Activated CD4-positive, alpha-beta memory T cell treated with anti-CD3 and anti-CD28 coated beads for 36 hours (primary cell): ENCODE measurements around the gene MYL5. TPM values are rescaled to one million over a fixed set of nuclear protein-coding genes. Genes with fewer than 3 reads are reported as not detected.
"Not testable (repeated sequence)": the region's sequence is repeated elsewhere in the genome, so short reads cannot be mapped to it uniquely, and the experiment has no call there.

ENCODE experiments used
- CTCF ChIA-PET: fragments of 350-600 bp; sonication (Branson Sonifier 250); formaldehyde crosslinking; loops from one replicate; lab custom pipeline; 2021; ENCODE audit warnings: antibody characterized with exemption, inconsistent platforms; lab: Charles Lee
- POLR2A ChIA-PET: fragments of 350-600 bp; sonication (Branson Sonifier 250); formaldehyde crosslinking; loops from one replicate; lab custom pipeline; 2021; ENCODE audit warnings: antibody characterized with exemption; lab: Charles Lee
- DNase-seq: peaks from one replicate; pipeline ENCODE4 v3.0.0-alpha.2; 2020
- H3K27ac Mint-ChIP-seq: one replicate; pipeline ENCODE4 v1.8.0; 2021; ENCODE audit warnings: mixed read lengths
- H3K27me3 Mint-ChIP-seq: one replicate; pipeline ENCODE4 v1.8.0; 2021; ENCODE audit warnings: mixed read lengths
- H3K36me3 Mint-ChIP-seq: one replicate; pipeline ENCODE4 v1.8.0; 2021; ENCODE audit warnings: mixed read lengths
- H3K4me1 Mint-ChIP-seq: one replicate; pipeline ENCODE4 v1.8.0; 2021; ENCODE audit warnings: low read depth, mixed read lengths
- H3K4me3 Mint-ChIP-seq: one replicate; pipeline ENCODE4 v1.8.0; 2021; ENCODE audit warnings: mild to moderate bottlenecking, mixed read lengths
- H3K9me3 Mint-ChIP-seq: one replicate; pipeline ENCODE4 v1.8.0; 2021; ENCODE audit warnings: mixed read lengths
- intact Hi-C: fragments of 100-400 bp; cut with micrococcal nuclease; formaldehyde crosslinking; loops from one replicate; pipeline ENCODE4 v1.15.1; 2023
- total RNA-seq, 2 experiments: library from RNA; stranded (reverse); gene quantifications; one replicate each; pipeline ENCODE4 v1.2.3, GENCODE V29; 2021

Gene MYL5
- total RNA-seq, 2 experiments from 2014 or later: 12.4 to 13.0 TPM

DNA sequence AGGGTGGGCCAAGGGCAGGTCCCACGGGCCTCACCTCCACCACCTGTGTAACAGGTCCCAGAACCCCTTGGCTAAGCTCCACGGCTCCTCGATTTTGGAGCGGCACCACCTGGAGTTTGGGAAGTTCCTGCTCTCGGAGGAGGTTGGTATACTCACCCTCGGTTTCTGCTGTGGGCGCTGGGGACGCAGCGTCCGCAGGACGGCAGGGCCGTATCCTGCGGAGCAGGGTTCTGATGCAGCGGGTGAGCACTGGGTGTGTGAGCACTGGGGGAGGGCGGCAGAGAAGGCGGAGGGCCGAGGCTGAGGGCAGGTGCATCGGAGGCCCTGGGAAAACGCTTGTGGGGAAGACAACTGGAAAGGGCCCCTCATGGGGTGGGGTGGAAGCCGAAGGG is 11.3 kb upstream of the MYL5 start:
- intact Hi-C loops: no loop called here
- Mint-ChIP-seq H3K27ac (peak overlapping the region; percentile 51), H3K27me3 (no peaks in the 10 kb centered on the region), H3K36me3 (peaks cover 5% of the 10 kb centered on the region), H3K4me1 (peaks cover 12% of the 10 kb centered on the region), H3K9me3 (no peaks in the 10 kb centered on the region), H3K4me3 (peak overlapping the region; percentile 74)
- no peak for DNase-seq
- POLR2A ChIA-PET: interaction anchor here (2.7 kb wide), 1 partner anchor 11 kb away, joined by 16 read pairs; the partner anchor contains the start of genes ATP5ME and MYL5
- CTCF ChIA-PET: no interaction called here

DNA sequence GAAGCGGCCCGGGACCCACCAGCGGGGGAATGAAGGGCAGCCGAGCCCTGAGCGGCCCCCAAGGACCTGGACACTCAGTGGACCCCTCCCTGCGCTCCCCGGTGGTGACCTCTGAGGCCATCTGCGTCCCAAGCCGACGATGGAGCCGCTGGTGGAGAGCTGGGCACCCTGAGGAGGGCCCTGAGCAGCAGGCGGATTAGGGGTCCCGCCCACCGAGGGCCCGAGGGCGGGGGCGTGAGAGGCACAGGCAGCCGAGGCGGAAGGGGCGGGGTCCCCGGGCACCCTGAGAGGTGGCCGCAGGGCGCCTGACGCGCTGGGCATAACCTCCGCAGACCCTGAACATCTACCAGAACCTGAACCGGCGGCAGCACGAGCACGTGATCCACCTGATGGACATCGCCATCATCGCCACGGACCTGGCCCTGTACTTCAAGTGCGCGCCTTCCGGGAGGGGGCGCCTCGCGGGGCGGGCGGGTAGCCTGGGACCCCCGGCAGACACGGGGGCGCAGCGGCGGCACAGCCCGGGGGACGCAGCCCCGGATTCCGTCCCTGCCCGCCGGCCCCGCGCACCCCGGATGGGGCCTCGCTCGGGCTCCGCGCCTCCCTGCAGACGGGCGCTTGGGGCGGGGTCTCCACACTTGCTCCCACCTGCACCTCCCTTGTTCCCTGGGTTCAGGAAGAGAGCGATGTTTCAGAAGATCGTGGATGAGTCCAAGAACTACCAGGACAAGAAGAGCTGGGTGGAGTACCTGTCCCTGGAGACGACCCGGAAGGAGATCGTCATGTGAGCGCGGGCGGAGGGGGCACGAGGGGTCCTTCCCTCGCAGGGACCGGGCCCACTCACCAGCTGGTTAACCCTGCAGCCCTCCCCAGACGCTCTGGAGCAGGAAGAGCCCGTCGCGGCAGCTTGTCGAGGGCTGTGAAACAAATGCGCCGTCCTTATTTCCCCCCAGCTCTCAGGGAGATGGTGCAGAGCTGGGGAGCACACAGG is 10.6 kb upstream of the MYL5 start:
- ChIA-PET POLR2A (interaction anchor here (2.7 kb wide), 1 partner anchor 10 kb away, joined by 16 read pairs; the partner anchor contains the start of genes ATP5ME and MYL5), CTCF (interaction anchor here (1.1 to 1.6 kb wide), 2 partner anchors 10 to 16 kb away, joined by 4 to 12 read pairs; partner anchors contain the start of genes ATP5ME and MYL5)
- peaks cover 12% of the 10 kb centered on the region for H3K4me1 Mint-ChIP-seq
- H3K27ac Mint-ChIP-seq: peak overlapping the region; percentile 82
- H3K9me3 Mint-ChIP-seq: no peaks in the 10 kb centered on the region
- H3K27me3 Mint-ChIP-seq: no peaks in the 10 kb centered on the region
- peak overlapping the region; percentile 83 for H3K4me3 Mint-ChIP-seq
- intact Hi-C loops: loop anchor here (1.0 kb wide), 1 partner anchor 11 kb away; the partner anchor contains the start of genes ATP5ME and MYL5
- DNase-seq: peak; percentile 82
- H3K36me3 Mint-ChIP-seq: peaks cover 5% of the 10 kb centered on the region

DNA sequence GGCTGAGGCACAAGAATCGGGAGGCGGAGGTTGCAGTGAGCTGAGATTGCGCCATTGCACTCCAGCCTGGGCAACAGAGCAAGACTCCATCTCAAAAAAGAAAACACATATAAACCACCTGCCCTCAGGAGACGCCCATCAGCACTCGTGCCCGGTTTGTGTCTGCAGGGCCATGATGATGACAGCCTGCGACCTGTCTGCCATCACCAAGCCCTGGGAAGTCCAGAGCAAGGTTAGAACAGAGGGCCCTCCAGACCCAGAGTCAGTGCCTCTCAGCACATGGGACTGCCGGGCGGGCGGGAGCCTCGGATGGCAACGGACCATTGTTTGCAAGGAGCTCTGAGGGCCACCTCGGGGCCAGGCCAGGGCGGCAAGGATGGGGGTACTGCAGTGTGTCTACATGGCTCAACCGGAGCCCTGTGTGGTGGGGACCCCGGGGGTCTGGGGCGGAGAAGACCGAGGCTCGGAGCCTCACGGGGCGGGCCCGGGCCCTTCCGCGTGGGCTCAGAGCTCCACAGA is 9.6 kb upstream of the MYL5 start:
- peaks cover 12% of the 10 kb centered on the region for H3K4me1 Mint-ChIP-seq
- H3K27me3 Mint-ChIP-seq: no peaks in the 10 kb centered on the region
- H3K9me3 Mint-ChIP-seq: no peaks in the 10 kb centered on the region
- ChIA-PET CTCF (interaction anchor here (0.6 to 1.6 kb wide), 2 partner anchors 9 to 63 kb away, joined by 3 to 12 read pairs; partner anchors contain the start of genes ATP5ME and MYL5), POLR2A (interaction anchor here (2.7 kb wide), 1 partner anchor 9 kb away, joined by 16 read pairs; the partner anchor contains the start of genes ATP5ME and MYL5)
- intact Hi-C loops: loop anchor here (1.0 kb wide), 1 partner anchor 10 kb away; the partner anchor contains the start of genes ATP5ME and MYL5
- H3K4me3 Mint-ChIP-seq: peak overlapping the region; percentile 83
- H3K36me3 Mint-ChIP-seq: peaks cover 5% of the 10 kb centered on the region
- H3K27ac Mint-ChIP-seq: no peak overlapping the region
- DNase-seq: no peak

DNA sequence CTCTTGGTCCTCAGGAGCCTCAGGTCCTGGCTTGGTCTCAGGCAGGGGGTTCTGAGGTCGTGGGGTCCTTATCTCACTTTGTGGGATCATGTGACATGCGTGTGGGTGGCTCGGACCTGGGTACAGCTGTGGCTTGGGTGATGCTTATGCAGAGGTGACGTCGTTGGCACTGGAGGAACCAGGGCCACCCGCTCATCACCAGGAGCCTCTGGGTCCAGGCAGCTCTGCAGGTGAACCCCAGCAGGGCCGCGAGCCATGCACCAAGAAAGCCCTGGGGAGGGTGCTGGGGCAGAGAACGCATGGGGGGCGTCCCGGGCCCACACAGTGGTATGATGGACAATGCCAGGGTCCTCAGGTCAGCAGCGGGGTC is 9.0 kb upstream of the MYL5 start:
- POLR2A ChIA-PET: no interaction called here
- peak overlapping the region; percentile 83 for H3K4me3 Mint-ChIP-seq
- H3K9me3 Mint-ChIP-seq: no peaks in the 10 kb centered on the region
- H3K36me3 Mint-ChIP-seq: peaks cover 3% of the 10 kb centered on the region
- no peak for DNase-seq
- no peak overlapping the region for H3K27ac Mint-ChIP-seq
- peaks cover 12% of the 10 kb centered on the region for H3K4me1 Mint-ChIP-seq
- CTCF ChIA-PET: interaction anchor here (1.6 kb wide), 1 partner anchor 8 kb away, joined by 12 read pairs; the partner anchor contains the start of genes ATP5ME and MYL5
- intact Hi-C loops: no loop called here
- no peaks in the 10 kb centered on the region for H3K27me3 Mint-ChIP-seq

DNA sequence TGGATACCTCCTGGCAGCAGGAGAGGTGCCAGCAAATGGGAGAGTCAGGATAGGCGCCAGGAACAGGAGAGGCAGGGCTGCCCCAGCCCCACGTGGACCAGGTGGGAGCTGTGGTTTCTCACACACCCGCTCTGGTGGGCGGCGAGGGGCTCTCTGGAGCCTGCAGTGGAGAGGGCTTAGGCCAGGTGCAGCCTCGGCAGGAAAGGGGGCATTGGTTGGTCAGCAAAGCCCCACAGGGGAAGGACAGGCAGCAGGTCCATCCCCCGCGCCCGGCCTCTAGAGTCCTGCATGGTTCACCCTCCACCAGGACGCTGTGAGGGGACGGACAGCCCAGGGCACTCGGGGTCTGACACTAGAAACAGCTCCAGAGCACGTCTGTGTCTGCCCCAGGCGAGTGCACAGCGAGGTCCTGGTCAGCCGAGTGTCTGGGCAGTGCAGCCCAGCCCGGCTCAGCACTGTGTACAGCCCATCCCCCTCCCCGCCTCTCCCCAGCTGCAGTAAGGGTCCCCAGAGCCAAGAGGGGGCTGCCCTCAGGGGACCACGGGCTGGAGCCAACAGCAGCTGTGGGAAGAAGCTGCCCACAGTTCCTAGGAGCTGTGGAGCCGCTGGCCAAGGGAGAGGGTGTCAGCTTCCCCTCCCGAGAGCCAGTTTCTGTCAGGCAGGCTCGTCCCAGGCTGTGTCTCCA is 8.4 kb upstream of the MYL5 start:
- no peak overlapping the region for H3K4me3 Mint-ChIP-seq
- CTCF ChIA-PET: interaction anchor here (0.9 kb wide), 1 partner anchor 77 kb away, joined by 3 read pairs; no protein-coding TSS in a partner anchor

DNA sequence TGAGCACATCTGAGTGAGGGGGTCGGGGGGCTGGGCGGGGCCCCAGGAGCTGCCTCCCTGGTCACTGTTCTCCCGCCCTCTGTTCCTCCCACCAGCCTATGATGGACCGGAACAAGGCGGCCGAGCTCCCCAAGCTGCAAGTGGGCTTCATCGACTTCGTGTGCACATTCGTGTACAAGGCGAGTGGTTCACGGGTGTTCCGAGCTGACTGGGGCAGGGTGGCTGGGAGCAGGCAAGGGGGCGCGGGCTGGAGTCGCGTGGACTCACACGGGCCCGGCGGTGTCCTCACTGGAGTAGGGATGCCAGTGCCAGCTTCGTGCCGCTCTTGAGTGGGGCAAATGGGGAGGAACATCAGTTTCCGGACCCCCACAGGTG is 7.9 kb upstream of the MYL5 start:
- Mint-ChIP-seq H3K36me3 (peaks cover 10% of the 10 kb centered on the region), H3K9me3 (no peaks in the 10 kb centered on the region), H3K4me3 (no peak overlapping the region), H3K27me3 (no peaks in the 10 kb centered on the region), H3K4me1 (peaks cover 12% of the 10 kb centered on the region), H3K27ac (no peak overlapping the region)
- ChIA-PET CTCF (interaction anchor here (0.9 kb wide), 1 partner anchor 76 kb away, joined by 3 read pairs; no protein-coding TSS in a partner anchor), POLR2A (no interaction called here)
- intact Hi-C loops: no loop called here
- no peak for DNase-seq

More for the DNA sequence above, 8.4 kb upstream of the MYL5 start:
- intact Hi-C loops: no loop called here
- Mint-ChIP-seq H3K4me1 (peaks cover 12% of the 10 kb centered on the region), H3K36me3 (peaks cover 5% of the 10 kb centered on the region), H3K27ac (no peak overlapping the region), H3K27me3 (no peaks in the 10 kb centered on the region), H3K9me3 (no peaks in the 10 kb centered on the region)
- DNase-seq: no peak
- POLR2A ChIA-PET: no interaction called here

DNA sequence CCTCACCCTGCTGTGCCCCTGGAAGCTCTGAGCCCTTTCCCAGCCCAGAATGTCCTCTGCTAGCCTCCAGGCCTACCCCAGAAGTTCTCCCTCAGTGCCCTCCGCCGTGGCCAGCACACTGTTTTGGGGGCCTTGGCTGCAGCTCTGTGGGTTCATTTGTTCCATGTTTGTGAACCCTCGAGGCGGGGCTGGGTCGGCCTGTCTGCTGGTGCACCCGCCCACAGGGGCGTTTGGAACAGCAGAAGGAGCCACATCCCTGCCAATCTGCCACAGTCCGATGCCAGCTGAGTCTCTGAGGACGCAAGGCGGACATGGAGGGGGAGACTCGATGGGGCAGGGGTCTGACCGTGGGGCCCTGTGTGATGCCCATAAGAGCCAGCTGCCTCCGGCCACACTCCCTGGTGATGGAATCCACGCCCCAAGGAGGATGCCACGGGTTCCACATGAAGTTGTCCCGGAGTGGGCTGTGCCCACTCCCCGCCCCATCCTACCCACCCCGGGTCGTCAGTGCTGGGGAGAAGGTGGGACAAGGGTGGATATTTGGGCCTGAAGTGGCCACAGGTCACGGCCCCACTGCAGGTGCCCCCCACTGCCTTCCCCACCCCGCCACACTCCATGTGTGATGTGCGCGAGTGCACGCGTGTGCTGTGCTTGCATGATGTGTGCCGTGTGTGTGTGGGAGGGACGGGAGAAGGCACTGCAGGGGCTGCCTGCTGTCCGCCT is 7.4 kb upstream of the MYL5 start:
- intact Hi-C loops: no loop called here
- no peak for DNase-seq
- Mint-ChIP-seq H3K4me1 (peaks cover 12% of the 10 kb centered on the region), H3K4me3 (no peak overlapping the region), H3K27me3 (no peaks in the 10 kb centered on the region), H3K9me3 (no peaks in the 10 kb centered on the region), H3K36me3 (peaks cover 13% of the 10 kb centered on the region), H3K27ac (no peak overlapping the region)
- ChIA-PET CTCF (interaction anchor here (0.9 kb wide), 1 partner anchor 76 kb away, joined by 3 read pairs; no protein-coding TSS in a partner anchor), POLR2A (no interaction called here)

DNA sequence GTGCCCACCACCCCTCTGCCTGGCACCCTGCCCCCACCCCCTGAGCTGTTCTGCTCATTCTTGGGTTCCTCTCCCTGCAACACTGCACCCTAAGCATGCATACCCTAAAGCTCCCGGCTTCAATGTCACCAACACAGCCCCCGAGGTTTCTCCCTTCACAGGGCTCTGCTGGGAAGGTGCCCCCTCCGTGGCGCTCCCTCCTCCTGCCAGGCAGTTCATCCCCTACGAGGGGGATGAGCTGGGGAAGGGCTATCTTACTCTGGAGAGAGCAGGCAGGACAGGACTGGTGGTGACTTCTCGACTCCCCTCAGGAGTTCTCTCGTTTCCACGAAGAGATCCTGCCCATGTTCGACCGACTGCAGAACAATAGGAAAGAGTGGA is 6.8 kb upstream of the MYL5 start:
- H3K4me1 Mint-ChIP-seq: peaks cover 12% of the 10 kb centered on the region
- CTCF ChIA-PET: no interaction called here
- H3K27ac Mint-ChIP-seq: no peak overlapping the region
- no peaks in the 10 kb centered on the region for H3K27me3 Mint-ChIP-seq
- no peaks in the 10 kb centered on the region for H3K9me3 Mint-ChIP-seq
- DNase-seq: no peak
- intact Hi-C loops: no loop called here
- POLR2A ChIA-PET: no interaction called here
- no peak overlapping the region for H3K4me3 Mint-ChIP-seq
- H3K36me3 Mint-ChIP-seq: peaks cover 17% of the 10 kb centered on the region

DNA sequence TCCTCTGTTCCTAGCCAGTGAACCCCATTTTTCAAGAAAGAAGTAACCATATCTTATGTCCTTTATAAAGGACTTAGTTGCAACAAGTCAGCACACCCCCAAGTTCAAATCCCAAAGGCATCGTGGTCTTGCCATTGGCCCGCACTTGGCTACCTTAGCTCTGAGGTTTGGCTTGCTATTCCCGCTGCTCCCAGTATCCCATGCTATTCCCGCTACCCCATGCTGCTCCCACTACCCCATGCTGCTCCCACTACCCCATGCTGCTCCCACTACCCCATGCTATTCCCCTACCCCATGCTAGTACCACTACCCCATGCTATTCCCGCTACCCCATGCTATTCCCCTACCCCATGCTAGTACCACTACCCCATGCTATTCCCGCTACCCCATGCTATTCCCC is 6.1 kb upstream of the MYL5 start:
- CTCF ChIA-PET: not testable (repeated sequence)

DNA sequence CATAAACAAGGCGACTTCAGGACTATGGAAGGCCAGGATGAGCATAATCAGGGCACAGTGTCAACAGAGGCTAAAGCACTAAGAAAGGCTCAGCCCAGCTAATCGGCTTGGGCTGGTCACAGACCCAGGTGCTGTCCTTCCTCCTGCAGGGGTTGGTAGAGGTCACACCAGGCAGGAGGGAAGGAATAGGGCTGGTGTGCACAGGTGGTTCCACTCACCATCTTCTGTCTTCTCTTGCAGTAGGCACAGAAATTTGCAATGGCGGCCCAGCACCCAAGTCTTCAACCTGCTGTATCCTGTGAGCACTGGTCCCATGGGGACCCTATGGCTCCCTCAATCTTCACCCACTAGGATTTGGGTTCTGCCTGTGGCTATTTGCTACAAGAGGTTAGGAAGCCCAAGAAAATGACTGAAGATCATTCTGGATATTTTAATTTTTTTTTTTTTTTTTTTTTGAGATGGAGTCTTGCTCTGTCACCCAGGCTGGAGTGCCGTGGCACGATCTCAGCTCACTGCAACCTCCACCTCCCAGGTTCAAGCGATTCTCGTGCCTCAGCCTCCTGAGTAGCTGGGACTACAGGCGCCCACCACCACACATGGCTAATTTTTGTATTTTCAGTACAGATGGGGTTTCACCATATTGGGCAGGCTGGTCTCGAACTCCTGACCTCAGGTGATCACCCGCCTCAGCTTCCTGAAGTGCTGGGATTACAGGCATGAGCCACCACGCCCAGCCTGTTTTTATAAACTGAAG is 4.4 kb upstream of the MYL5 start:
- Mint-ChIP-seq H3K36me3 (peaks cover 24% of the 10 kb centered on the region), H3K4me1 (peaks cover 15% of the 10 kb centered on the region)
- CTCF ChIA-PET, H3K27ac Mint-ChIP-seq, POLR2A ChIA-PET, H3K9me3 Mint-ChIP-seq, DNase-seq, intact Hi-C loops, H3K27me3 Mint-ChIP-seq, H3K4me3 Mint-ChIP-seq: not testable (repeated sequence)

More for the DNA sequence above, 6.1 kb upstream of the MYL5 start:
- peaks cover 19% of the 10 kb centered on the region for H3K36me3 Mint-ChIP-seq
- intact Hi-C loops, H3K27me3 Mint-ChIP-seq, H3K4me3 Mint-ChIP-seq, DNase-seq, H3K9me3 Mint-ChIP-seq, H3K27ac Mint-ChIP-seq, POLR2A ChIA-PET: not testable (repeated sequence)
- peaks cover 16% of the 10 kb centered on the region for H3K4me1 Mint-ChIP-seq

DNA sequence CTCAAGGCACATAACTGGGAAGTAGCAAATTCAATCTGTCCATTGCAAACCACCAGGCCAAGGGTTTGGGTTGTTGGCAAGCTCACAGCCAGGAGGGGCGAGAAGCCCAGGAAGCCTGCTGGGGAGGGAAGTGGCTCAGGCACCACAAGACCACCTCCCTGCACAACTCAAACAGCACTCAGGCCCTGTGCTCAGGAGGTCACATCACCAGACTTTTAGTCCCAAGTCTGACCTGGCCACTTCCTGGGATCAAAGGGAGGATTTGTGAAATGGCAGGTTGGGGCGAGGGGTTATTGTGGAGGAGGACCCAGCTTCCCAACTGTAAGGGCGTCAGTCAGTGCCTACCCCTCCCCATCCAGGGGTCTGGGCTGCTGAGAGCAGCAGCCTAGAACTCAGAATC is 2.6 kb upstream of the MYL5 start:
- no peak for DNase-seq
- peaks cover 8% of the 10 kb centered on the region for H3K4me1 Mint-ChIP-seq
- no peak overlapping the region for H3K4me3 Mint-ChIP-seq
- H3K27me3 Mint-ChIP-seq: no peaks in the 10 kb centered on the region
- CTCF ChIA-PET: no interaction called here
- intact Hi-C loops: no loop called here
- H3K36me3 Mint-ChIP-seq: peaks cover 24% of the 10 kb centered on the region
- no peak overlapping the region for H3K27ac Mint-ChIP-seq
- no peaks in the 10 kb centered on the region for H3K9me3 Mint-ChIP-seq
- POLR2A ChIA-PET: no interaction called here
